NOMO-1 treated with dmso at 0.1 percent for 144 hours (cell line): ENCODE results near the gene TOP1.

Experiments
- DNase-seq: peaks from one replicate; lab custom pipeline; 2025; ENCODE audit not compliant: unreplicated experiment; lab: John Stamatoyannopoulos, UW

TOP1 gene

DNA sequence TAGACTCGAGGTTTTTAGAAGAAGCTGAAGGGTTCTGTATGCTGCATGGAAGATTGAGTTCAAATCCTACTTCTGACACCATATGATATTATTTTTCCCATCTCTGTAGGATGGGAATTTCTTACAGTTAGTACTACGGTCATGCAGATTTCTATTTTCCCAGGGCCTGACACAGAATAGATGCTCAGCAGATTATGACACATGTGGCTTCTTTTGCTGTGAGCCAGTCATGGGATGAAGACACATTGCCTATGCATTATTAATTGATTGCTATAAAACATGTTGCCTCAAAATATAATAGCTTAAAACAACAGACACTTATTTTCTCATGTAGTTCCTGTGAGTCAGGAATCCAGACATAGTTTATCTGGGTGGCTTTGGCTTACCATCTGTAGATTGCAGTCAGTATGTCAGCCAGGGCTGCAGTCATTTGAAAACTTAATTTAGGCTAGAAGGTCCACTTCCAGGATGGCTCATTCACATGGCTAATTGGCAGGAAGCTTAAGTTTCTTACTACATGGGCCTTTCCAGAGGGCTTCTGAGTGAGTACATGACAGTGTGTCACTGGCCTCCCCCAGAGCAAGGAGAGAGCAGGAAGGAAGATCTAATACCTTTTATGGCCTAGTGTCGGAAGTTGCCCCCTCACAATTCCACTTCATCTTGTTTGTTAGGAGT lies 29.5 kb downstream of the TOP1 start:
- DNase-seq: no peak

DNA sequence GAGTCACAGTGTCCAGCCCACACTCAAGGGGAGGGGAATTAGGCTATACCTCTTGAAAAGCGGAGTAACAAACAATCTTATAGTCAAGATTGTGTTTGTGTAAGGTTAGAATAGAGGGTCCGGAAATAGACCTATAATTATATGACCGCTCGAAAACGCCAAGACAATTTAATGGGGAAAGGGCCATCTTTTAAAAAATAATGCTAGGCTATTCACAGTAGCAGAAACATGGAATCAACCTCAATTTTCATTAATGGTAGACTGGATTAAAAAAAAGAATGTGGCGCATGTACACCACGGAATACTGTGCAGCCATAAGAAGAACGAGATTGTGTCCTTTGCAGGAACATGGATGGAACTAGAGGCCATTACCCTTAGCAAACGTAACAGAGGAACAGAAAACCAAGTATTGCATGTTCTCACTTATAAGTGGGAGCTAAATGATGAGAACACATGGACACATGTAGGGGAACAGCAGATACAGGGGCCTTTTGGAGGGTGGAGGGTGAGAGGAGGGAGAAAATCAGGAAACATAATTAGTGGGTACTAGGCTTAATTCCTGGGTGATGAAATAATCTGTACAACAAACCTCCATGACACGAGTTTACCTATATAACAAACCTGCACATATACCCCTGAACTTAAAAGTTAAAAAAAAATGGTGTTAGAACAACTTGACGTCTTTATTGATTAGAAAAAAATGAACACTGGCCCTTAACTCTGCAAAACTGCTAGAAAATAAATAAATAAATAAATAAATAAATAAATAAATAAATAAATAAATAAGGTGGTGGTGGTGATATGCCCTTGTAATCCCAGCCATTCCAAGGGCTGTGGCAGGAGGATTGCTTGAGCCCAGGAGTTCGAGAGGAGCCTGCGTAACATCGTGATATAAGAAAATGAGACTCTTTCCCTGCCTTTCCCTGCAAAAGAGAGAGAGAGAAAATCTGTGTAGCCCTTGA lies 30.3 kb downstream of the TOP1 start:
- DNase-seq: no peak

DNA sequence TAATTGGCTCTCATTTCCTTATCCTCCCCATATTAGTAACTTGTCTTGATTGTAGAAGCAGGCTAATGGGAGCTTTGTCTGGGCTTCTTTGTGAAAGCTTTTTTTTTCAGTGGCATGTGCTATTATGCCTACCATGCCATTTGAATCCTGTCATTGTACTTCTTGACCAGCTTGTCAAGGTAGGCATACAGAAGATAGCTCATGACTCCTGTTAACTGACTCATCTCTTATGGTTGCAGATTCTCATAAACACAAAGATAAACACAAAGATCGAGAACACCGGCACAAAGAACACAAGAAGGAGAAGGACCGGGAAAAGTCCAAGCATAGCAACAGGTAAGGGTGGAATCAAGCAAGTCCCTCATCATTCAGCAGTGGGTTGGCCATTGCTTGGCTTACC lies 32.5 kb downstream of the TOP1 start:
- no peak for DNase-seq

DNA sequence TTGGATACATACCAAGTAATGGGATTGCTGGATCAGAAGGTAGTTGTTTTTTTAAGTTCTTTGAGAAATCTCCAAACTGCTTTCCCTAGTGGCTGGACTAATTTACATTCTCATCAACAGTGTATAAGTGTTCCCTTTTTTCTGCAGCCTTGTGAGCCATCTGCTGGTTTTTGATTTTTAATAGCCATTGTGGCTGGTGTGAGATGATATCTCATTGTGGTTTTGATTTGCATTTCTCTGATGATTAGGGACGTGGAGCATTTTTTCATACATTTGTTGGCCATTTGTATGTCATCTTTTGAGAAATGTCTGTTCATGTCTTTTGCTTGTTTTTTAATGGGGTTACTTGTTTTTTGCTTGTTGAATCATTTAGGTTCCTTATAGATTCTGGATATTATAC lies 34.8 kb downstream of the TOP1 start:
- DNase-seq: no peak

DNA sequence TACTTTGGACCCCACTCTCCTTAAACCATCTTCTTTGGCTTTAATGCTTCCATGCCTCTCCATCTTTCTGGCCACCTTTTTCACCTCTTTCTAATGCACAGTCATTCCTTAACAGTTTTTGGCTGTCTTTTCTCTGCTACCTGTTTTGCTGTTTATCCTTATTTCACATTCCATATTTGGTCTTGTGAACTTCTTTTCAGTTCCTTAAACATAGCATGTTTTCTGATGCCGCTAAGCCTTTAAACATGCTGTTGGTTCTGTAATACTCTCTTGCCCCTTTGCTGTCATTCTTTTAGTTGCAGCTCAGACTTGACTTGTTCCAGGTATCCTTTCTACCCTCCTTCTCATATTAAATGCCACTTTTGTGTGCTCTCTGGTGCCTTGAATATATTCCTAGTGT lies 35.8 kb downstream of the TOP1 start:
- DNase-seq: no peak

DNA sequence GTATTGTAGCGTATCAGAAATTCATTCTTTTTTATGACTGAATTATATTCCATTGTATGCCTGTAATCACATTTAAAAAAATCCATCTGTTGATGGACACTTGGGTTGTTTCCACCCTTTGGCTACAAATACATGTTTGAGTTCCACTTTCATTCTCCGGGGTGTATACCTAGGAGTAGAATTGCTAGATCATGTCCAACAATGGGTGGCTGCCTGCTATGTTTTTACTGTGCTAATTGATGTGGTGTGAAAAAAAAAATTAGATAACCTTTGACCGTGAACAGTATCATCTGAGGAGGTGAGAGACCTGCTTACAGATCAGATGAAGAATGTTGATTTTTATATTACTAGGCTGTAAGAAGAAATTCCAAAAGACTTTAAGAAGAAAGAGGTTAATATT lies 37.1 kb downstream of the TOP1 start:
- no peak for DNase-seq

DNA sequence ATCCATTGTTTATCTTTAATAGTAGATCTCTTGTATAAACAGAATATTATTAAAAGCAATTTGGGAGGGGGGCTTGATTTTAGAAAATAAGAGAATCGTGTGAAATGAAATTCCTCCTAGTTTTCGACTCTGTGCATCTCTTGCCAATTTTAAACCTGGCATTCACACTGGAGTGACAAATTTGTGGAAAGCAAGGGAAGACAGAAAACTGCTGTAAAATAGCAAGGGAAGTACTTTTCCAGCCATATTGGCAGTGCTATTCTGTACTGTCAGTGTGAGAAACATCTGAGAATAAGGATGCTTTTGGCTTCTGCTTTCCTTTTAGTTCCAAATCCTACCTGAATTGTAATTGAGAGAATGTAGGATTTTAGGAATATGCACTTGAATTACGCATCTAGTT lies 40.2 kb downstream of the TOP1 start:
- DNase-seq: no peak

DNA sequence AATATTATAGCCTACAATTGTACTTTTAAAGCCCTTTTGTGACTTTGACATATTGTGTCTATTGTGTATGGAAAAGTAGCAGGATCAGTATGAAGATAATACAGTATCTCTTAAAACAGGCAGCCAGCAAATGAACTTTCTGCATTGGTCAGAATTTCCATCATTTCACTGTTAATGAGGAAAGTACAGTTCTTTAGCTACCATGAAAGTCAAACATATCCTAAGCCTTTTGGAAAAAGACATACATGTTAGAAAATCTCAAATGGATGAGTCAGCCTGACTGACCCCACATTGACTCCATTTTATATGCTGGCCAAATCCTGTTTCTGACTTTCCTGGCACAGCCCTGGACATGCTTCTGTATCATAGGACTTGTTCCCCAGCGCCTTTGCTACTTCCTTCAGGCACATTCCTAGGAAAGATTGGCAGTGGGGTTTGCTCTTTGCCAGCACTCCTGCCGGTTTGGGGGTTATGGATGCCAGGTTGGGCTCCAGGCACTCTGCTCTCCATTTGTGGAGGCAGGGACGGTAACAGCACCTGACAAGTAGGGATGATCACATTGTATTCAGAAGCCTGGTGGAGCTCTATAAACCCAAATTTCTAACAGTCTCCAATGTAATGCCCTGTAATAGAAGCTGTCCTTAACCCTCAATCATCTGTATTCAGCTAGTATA lies 43.7 kb downstream of the TOP1 start:
- no peak for DNase-seq

DNA sequence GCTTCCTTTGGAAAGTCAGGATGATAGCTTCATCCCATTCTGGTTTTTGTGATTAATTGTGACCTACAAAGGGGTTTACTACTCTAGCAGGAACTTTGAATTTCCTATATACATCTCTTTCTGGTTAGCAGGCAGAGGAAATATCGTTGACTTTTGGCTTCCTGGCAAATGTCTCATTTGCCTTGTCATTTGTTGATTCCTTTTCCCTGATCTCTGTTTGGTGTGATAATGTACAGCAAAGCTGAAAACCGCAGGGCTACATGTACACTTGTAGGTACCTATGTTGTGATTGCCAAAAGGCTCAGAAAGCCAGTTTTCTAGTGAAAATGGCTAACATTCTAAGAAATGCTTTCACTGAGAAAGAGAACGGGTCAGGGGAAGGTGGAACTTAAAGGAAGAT lies 44.3 kb downstream of the TOP1 start:
- DNase-seq: no peak

DNA sequence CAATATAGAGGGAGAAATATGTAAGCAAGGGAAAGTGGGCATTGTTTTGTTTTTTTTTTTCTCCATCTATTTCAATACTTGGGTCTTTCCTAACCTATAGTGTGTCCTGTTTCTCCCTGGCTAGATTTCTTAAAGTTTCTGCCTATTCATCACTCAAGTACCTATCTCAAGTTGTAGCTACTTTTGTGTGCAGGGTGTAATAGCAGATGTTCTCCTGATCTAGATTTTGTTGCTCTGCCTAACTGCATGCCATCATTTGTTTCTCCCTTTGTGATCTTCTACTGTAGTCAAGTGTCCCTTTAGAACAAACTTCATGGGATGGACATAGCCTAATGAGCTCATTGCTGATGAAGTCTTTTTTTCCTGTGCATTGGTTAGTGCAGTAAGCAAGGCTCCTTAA lies 45.8 kb downstream of the TOP1 start:
- DNase-seq: no peak

DNA sequence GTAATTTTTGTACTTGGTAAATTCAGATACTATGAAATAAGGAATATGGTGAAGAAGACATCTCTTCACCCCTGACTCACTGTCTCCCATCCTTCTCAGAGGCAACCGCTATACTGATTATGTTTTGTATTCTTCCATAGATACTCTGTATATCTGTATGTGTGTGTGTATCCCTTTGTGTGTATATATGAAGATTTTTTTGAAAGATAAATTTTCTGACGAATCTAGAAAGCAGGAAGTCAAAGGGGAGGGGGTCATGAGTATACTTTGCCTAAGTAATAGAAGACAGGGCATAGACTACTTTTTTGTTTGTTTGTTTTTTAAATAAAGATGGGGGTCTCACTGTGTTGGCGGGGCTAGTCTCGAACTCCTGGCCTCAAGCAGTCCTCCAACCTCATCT lies 48.2 kb downstream of the TOP1 start:
- no peak for DNase-seq

DNA sequence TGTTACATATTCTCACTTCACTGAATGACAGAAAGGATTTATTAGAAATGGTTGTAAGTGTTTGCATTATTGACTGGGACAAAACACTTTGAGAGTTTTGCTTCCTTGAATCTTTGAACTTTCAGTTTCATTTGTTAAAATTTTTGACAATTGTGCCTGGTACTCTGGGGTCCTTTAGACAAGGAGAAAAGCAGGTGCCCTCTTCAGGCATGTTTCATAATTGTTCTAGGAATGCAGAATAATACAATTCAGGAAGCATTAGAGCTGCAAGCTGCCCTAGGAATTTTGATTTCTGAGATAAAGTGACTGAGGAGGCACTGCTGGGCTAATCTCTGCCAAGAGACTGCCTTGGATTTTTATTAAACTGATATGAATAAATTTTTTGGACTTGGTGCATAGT lies 49.7 kb downstream of the TOP1 start:
- no peak for DNase-seq

DNA sequence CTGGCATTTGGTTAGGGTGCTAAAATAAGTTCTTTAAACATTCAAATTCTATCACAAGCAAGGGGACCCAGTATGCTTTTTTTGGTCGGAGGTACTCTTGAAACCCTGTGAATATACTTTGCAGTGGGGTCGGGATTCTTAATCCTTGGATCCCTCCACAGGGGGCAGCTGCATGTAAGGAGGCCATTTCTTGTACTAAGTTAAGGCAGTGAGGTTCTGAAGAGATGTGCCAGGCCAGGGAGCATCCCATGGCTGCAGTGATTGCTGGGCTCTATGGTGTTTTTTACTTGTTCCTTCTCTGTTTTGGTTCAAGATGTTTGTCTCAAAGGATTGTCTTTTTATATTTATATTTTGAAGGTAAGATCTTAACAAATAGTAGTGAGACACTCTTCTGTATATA lies 50.4 kb downstream of the TOP1 start:
- DNase-seq: no peak

DNA sequence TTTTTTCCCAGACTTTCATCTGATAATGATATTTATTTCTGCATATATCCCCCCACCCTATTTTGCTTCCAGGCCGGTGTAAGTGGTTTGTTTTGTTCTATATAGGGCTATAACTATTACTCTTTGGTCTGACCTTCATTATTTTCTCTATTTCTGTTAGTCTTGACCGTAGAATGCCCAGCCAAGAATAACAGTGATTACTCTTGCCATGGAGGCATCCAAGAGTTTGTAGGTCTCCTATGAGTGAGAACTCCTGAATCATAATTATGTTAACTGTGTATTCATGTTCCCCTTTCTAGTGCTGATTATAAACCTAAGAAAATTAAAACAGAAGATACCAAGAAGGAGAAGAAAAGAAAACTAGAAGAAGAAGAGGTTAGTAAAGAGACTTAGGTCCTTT lies 52.2 kb downstream of the TOP1 start:
- DNase-seq: no peak

DNA sequence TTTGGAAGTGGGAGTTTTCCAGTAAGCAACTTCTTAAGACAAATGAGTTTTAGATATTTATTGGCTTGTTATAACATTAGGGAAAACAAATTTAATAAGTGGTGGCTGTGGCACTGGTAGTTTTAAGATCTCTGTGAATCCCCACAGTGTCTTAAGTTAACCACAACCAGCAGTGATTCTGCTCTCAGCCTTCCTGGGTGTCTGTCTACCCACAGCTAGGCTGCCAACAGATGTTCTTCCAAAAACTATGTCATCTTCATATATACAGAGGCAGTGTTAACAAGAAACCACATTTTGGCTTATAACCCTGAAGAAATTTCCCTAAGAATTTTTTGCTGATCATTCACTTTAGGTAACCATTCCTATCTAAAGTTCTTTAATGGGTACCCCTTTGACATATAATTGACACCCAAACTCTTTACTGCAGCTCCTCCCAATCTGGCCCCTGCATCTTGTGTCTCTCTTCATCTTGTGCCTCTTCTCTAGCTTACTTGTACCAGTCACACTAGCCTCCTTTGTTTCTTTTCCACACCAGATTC lies 52.7 kb downstream of the TOP1 start:
- no peak for DNase-seq

DNA sequence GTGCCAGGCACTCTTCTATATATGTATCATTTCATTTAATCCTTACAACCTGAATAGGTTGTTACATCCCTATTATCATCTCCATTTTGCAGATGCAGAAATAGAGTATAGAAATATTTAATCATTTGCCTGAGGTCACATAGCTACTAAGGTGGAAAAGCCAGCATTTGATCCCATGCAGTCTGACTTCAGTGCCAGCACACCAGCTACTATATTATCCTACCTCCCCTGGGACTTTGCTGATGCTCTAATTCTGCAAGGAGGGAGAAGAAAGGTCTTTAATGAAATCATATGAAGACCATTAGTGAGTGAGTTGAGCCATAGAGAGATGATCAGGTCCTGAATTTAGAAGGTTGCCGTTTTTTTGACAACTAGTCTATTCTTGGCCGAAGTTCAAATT lies 53.7 kb downstream of the TOP1 start:
- DNase-seq: no peak

DNA sequence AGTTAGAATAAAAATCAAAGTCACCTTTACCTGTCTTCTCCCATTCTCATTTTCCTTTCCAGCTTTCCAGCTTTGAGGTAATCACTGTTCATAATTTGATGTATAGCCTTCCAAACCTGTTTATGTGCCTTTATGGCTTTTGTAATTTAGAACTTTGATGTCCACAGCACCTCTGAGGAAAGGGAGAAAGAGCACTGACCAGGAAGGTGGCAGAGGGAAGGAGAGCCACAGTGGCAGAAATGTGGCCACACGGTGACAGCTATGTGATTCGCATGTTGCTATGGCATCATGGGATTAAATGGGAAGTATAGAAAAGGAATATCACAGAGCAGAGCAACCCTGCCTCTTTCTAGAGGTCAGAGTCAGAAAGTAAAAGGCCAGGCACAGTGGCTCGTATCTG lies 57.0 kb downstream of the TOP1 start:
- no peak for DNase-seq

DNA sequence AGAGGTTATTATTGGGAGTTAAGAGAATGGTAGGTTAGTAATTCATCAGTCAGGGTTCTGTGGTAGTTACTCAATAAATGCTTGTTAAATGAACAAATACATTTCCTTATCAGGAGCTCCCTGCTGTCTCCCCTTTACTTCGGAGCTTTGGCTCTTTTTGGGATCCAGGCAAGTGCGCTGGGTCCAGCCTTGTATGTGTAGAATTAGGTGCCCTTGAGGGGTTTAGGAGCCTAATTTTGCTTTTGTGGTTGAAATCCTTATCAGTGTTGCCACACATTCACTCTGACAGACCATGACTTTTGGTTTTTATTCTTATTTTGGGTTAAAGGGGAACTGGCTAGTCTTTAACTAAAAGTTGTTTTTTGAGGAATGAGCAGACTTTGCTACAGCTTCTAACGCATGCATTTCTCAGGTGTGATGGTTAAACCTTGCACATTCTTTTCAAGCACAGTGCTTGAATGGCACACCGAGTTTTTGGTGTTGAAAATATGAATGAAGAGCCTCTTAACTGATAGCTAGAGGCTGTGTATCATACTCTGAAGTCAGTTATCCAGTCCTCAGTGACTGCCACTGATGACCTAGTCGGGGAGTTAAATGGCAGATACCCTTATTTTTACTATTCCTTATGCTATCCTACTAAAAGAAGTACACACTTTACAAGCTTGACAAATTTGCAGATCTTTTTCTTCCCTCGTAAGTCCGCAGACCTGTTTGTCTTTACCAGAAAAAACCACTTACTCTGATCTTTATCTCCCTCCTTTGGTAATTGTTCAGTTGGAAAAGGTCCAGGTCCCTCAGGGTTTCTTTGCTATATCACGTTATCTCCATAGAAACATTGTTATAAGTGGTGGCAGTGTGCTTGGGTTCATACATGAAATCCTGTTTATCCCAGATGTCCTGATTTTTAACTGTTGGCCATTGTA lies 58.0 kb downstream of the TOP1 start:
- DNase-seq: peak; percentile 34

DNA sequence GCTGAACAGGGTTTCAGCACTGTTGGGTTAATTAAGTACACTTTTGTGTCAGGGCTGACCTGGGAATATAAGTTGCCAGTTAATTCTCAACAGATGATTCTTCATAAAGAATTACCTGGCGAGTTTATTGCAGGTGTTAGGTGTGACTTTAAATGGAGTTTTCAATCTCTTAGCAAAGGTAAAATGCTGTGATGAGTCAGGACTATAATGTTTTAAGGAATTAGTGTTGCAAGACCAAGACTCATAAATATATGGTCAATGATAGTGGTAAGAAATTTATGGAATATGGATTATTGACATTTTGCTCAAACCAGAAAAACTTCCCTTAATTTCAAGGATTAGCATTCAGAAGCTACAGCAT lies 58.7 kb downstream of the TOP1 start:
- DNase-seq: no peak

DNA sequence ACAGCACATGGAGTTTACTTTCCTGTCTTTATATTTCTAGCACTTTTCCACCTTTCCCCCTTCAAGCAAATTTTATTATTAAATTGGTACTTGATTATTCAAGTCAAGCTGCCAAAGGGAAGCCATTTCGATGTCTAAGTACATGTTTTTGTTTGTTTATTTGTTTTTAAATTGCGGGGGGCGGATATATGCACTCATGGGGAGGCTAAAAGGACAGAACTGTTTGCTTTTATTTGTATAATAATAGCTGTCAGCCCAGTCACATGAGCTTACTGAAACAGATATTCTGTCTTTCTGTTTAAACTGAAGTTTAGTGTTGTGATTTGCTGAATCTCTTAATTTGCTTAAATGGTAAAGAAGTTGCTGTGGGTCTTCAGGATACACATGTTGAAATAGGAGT lies 59.2 kb downstream of the TOP1 start:
- DNase-seq: no peak

DNA sequence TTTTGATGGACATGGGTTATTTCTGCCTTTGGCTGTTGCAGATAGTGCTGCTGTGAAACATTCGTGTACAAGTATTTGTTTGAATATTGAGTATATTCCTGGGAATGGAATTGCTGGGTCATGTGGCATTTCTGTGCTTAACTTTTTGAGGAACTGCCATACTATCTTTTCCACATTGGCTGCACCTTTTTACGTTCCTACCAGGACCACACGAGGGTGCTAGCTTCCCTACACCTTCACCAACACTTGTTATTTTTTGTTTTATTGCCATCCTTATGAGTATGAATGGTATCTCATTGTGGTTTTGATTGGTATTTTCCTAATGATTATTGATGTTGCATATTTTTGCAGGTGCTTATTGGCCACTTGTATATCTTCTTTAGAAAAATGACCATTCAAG lies 60.9 kb downstream of the TOP1 start:
- no peak for DNase-seq
